Neuronal stem cell (in vitro differentiated cells): ENCODE data around the gene VRK1.

ENCODE experiments used
- DNase-seq: peaks from one replicate; pipeline ENCODE4 v3.0.0-alpha.2; 2013; ENCODE audit warnings: low spot score
- H2AFZ ChIP-seq: one replicate; pipeline ENCODE4 v1.6.1; 2013; ENCODE audit warnings: mild to moderate bottlenecking, low read length, inconsistent platforms
- H2AK5ac ChIP-seq: 2 replicates; pipeline ENCODE4 v1.6.1; 2013; ENCODE audit warnings: low read depth, mild to moderate bottlenecking, inconsistent platforms, low read length, moderate library complexity, mixed read lengths
- H2BK120ac ChIP-seq: 2 replicates; pipeline ENCODE4 v1.6.1; 2013; ENCODE audit warnings: low read depth, mild to moderate bottlenecking, inconsistent platforms, low read length, moderate library complexity, mixed read lengths
- H2BK12ac ChIP-seq: one replicate; pipeline ENCODE4 v1.6.1; 2013; ENCODE audit warnings: low read length, inconsistent platforms
- H2BK15ac ChIP-seq: 2 replicates; pipeline ENCODE4 v1.6.1; 2013; ENCODE audit warnings: mild to moderate bottlenecking, low read length, inconsistent platforms, mixed read lengths
- H2BK5ac ChIP-seq: one replicate; pipeline ENCODE4 v1.6.1; 2013; ENCODE audit warnings: inconsistent platforms, mild to moderate bottlenecking, low read length, moderate library complexity
- H3K14ac ChIP-seq: one replicate; pipeline ENCODE4 v1.6.1; 2013; ENCODE audit warnings: low read length, inconsistent platforms
- H3K18ac ChIP-seq: 2 replicates; pipeline ENCODE4 v1.6.1; 2013; ENCODE audit warnings: low read length, inconsistent platforms
- H3K23ac ChIP-seq: 2 replicates; pipeline ENCODE4 v1.6.1; 2013; ENCODE audit warnings: low read depth, mild to moderate bottlenecking, mixed read lengths, low read length, inconsistent platforms; ENCODE audit not compliant: poor library complexity
- H3K27ac ChIP-seq: replicated peaks from 3 replicates; pipeline ENCODE4 v1.5.1; 2013; ENCODE audit warnings: low read length, inconsistent platforms
- H3K27me3 ChIP-seq, 3 experiments: 2 replicates each; pipeline ENCODE4 v1.6.1; 2013; ENCODE audit warnings: low read length in 3 of 3, mild to moderate bottlenecking in 2 of 3, inconsistent platforms in 1 of 3, low read depth in 1 of 3, mixed read lengths in 1 of 3, moderate library complexity in 1 of 3; ENCODE audit not compliant: control insufficient read depth in 3 of 3, insufficient read depth in 3 of 3
- H3K36me3 ChIP-seq, 2 donors: replicated peaks in 1 of 2; 2 replicates each; pipeline ENCODE4 v1.6.1; 2013; ENCODE audit warnings: low read length in 2 of 2; ENCODE audit not compliant: control insufficient read depth in 2 of 2, insufficient read depth in 2 of 2
- H3K4ac ChIP-seq: 2 replicates; pipeline ENCODE4 v1.6.1; 2013; ENCODE audit warnings: inconsistent platforms, mild to moderate bottlenecking, low read length, moderate library complexity
- H3K4me1 ChIP-seq, 2 donors: 1 replicate in 1 of 2; 2 replicates in 1 of 2; pipeline ENCODE4 v1.6.1; 2013; ENCODE audit warnings: low read length in 2 of 2, low read depth in 1 of 2; ENCODE audit not compliant: control insufficient read depth in 2 of 2, insufficient read depth in 1 of 2
- H3K4me2 ChIP-seq: one replicate; pipeline ENCODE4 v1.6.1; 2013; ENCODE audit warnings: mild to moderate bottlenecking, low read length, inconsistent platforms; ENCODE audit not compliant: insufficient read depth, poor library complexity, severe bottlenecking
- H3K4me3 ChIP-seq, 2 donors: 2 replicates each; pipeline ENCODE4 v1.5.1; 2013; ENCODE audit warnings: low read length in 2 of 2, mild to moderate bottlenecking in 2 of 2, inconsistent platforms in 1 of 2, moderate library complexity in 1 of 2
- H3K79me1 ChIP-seq: one replicate; pipeline ENCODE4 v1.6.1; 2013; ENCODE audit warnings: low read depth, mild to moderate bottlenecking, inconsistent platforms, low read length, moderate library complexity
- H3K9ac ChIP-seq: one replicate; pipeline ENCODE4 v1.6.1; 2013; ENCODE audit warnings: mild to moderate bottlenecking, low read depth, low read length, inconsistent platforms; ENCODE audit not compliant: poor library complexity
- H3K9me3 ChIP-seq, 2 donors: replicated peaks in 1 of 2; 2 replicates each; pipeline versions ENCODE3 to v1.6.1; 2013; ENCODE audit warnings: low read length in 2 of 2, mild to moderate bottlenecking in 2 of 2, inconsistent platforms in 1 of 2, low read depth in 1 of 2, mixed read lengths in 1 of 2, moderate library complexity in 1 of 2; ENCODE audit not compliant: control insufficient read depth in 2 of 2, insufficient read depth in 1 of 2
- H4K8ac ChIP-seq: one replicate; pipeline ENCODE4 v1.6.1; 2013; ENCODE audit warnings: low read depth, mild to moderate bottlenecking, inconsistent platforms, low read length, moderate library complexity
- H4K91ac ChIP-seq: one replicate; pipeline ENCODE4 v1.6.1; 2013; ENCODE audit warnings: low read length, low read depth, mild to moderate bottlenecking, inconsistent platforms; ENCODE audit not compliant: poor library complexity
- WGBS, 2 donors: extraction: QIAGEN DNeasy Blood & Tissue Kit; methylation state at CpG; one replicate each; pipeline ENCODE4 v1.1.7; 2013; ENCODE audit warnings: missing lambda C conversion rate in 2 of 2, mixed read lengths in 1 of 2; ENCODE audit not compliant: insufficient read length in 2 of 2, insufficient replicate concordance in 1 of 2; ENCODE audit errors: extremely low coverage in 2 of 2; 5-methylcytosine and 5-hydroxymethylcytosine counted together

VRK1 gene

GRCh38 chr14:96803958-96804357 lies 6.8 kb downstream of the VRK1 start:
- H3K4ac ChIP-seq = no peak overlapping the region
- H2AK5ac ChIP-seq = no peak overlapping the region
- H3K36me3 ChIP-seq = peaks cover 2 to 23% of the 10 kb centered on the region in 2 donors
- H4K8ac ChIP-seq = no peak overlapping the region
- no CpG with 5 or more reads among the region's 2 CpGs for WGBS, 2 donors
- H3K27me3 ChIP-seq = no peaks in the 10 kb centered on the region
- no peak overlapping the region for H3K4me2 ChIP-seq
- H3K9ac ChIP-seq = no peak overlapping the region
- no peak overlapping the region for H2BK12ac ChIP-seq
- no peaks in the 10 kb centered on the region for H3K79me1 ChIP-seq
- H3K18ac ChIP-seq = no peak overlapping the region
- no peak for DNase-seq
- H3K23ac ChIP-seq = no peak overlapping the region
- H3K27ac ChIP-seq = no peak overlapping the region
- peaks cover 0 to 2% of the 10 kb centered on the region in 2 donors for H3K9me3 ChIP-seq
- H3K4me3 ChIP-seq = no peak overlapping the region
- no peak overlapping the region for H2BK15ac ChIP-seq
- no peak overlapping the region for H2BK5ac ChIP-seq
- no peak overlapping the region for H3K14ac ChIP-seq
- H2BK120ac ChIP-seq = no peak overlapping the region
- no peak overlapping the region for H4K91ac ChIP-seq
- no peak overlapping the region for H2AFZ ChIP-seq
- peaks cover 0 to 5% of the 10 kb centered on the region in 2 donors for H3K4me1 ChIP-seq

- Histone ChIP-seq H3K27ac (no peak overlapping the region), H3K9ac (no peak overlapping the region), H3K36me3 (peaks cover 2 to 26% of the 10 kb centered on the region in 2 donors), H3K4me1 (peaks cover 0 to 3% of the 10 kb centered on the region in 2 donors), H3K4ac (no peak overlapping the region), H2AK5ac (no peak overlapping the region), H3K18ac (no peak overlapping the region), H3K4me2 (no peak overlapping the region), H3K27me3 (no peaks in the 10 kb centered on the region), H3K9me3 (peaks cover 0 to 6% of the 10 kb centered on the region in 2 donors), H2BK120ac (no peak overlapping the region), H2BK12ac (no peak overlapping the region), H3K23ac (no peak overlapping the region), H4K91ac (no peak overlapping the region), H3K79me1 (no peaks in the 10 kb centered on the region), H2BK5ac (no peak overlapping the region), H3K14ac (no peak overlapping the region), H3K4me3 (no peak overlapping the region), H2BK15ac (no peak overlapping the region), H4K8ac (no peak overlapping the region), H2AFZ (no peak overlapping the region)
- DNase-seq = no peak
- WGBS, 2 donors = no CpG with 5 or more reads among the region's 5 CpGs
Measured at GRCh38 chr14:96804895-96805294, 7.7 kb downstream of the VRK1 start.

- no peak overlapping the region for H3K27ac ChIP-seq
- no peak for DNase-seq
- H3K14ac ChIP-seq = no peak overlapping the region
- no peak overlapping the region for H4K91ac ChIP-seq
- no CpG with 5 or more reads among the region's 4 CpGs for WGBS, 2 donors
- H3K9ac ChIP-seq = no peak overlapping the region
- H3K4me2 ChIP-seq = no peak overlapping the region
- H3K9me3 ChIP-seq = peaks cover 0 to 11% of the 10 kb centered on the region in 2 donors
- no peak overlapping the region for H2BK15ac ChIP-seq
- H2BK12ac ChIP-seq = no peak overlapping the region
- no peak overlapping the region for H3K23ac ChIP-seq
- no peak overlapping the region for H3K4me3 ChIP-seq
- no peaks in the 10 kb centered on the region for H3K79me1 ChIP-seq
- no peak overlapping the region for H2BK5ac ChIP-seq
- no peak overlapping the region for H4K8ac ChIP-seq
- peaks cover 2 to 22% of the 10 kb centered on the region in 2 donors for H3K36me3 ChIP-seq
- no peaks in the 10 kb centered on the region for H3K27me3 ChIP-seq
- no peak overlapping the region for H2AFZ ChIP-seq
- no peak overlapping the region for H2BK120ac ChIP-seq
- H3K4ac ChIP-seq = no peak overlapping the region
- H2AK5ac ChIP-seq = no peak overlapping the region
- no peaks in the 10 kb centered on the region for H3K4me1 ChIP-seq
- H3K18ac ChIP-seq = no peak overlapping the region
Measured at GRCh38 chr14:96805956-96806355, 8.8 kb downstream of the VRK1 start.

GRCh38 chr14:96806836-96807235 lies 9.7 kb downstream of the VRK1 start:
- Histone ChIP-seq H3K14ac (no peak overlapping the region), H4K8ac (no peak overlapping the region), H2BK5ac (no peak overlapping the region), H3K36me3 (peaks cover 2 to 16% of the 10 kb centered on the region in 2 donors), H2BK12ac (no peak overlapping the region), H2AK5ac (no peak overlapping the region), H3K18ac (no peak overlapping the region), H3K4me2 (no peak overlapping the region), H2AFZ (no peak overlapping the region), H2BK120ac (no peak overlapping the region), H2BK15ac (no peak overlapping the region), H3K23ac (no peak overlapping the region), H3K4ac (no peak overlapping the region), H3K9ac (no peak overlapping the region), H3K9me3 (peaks cover 0 to 11% of the 10 kb centered on the region in 2 donors), H4K91ac (no peak overlapping the region), H3K79me1 (no peaks in the 10 kb centered on the region), H3K27ac (no peak overlapping the region), H3K4me3 (no peak overlapping the region), H3K4me1 (no peaks in the 10 kb centered on the region), H3K27me3 (no peaks in the 10 kb centered on the region)
- WGBS, 2 donors = no CpG with 5 or more reads among the region's 3 CpGs
- DNase-seq = no peak
